HFF-Myc (cell line): ENCODE data around the gene PLEKHO2.

ENCODE experiments used
- DNase-seq: peaks from one replicate; pipeline ENCODE4 v3.0.0-alpha.2; 2011; ENCODE audit warnings: low read depth; ENCODE audit errors: extremely low read depth
- H3K4me3 ChIP-seq: replicated peaks from 2 replicates; pipeline ENCODE4 v1.5.1; 2011; ENCODE audit warnings: low read depth, mild to moderate bottlenecking, control low read depth, low read length
- CTCF ChIP-seq: IDR thresholded peaks from 2 replicates; pipeline ENCODE4 v1.5.1; 2012; ENCODE audit warnings: mild to moderate bottlenecking, low read depth, low read length, control low read depth; ENCODE audit errors: missing control alignments

The PLEKHO2 gene

GRCh38 chr15:64806509-64806908 lies 35.2 kb upstream of the PLEKHO2 start:
- DNase-seq: no peak
- no peak for TF ChIP-seq CTCF
- H3K4me3 ChIP-seq: no peak overlapping the region

GRCh38 chr15:64807051-64807749 lies 34.5 kb upstream of the PLEKHO2 start:
- DNase-seq: no peak
- no peak overlapping the region for H3K4me3 ChIP-seq

GRCh38 chr15:64807751-64808222 lies 33.9 kb upstream of the PLEKHO2 start:
- no peak for TF ChIP-seq CTCF
- DNase-seq: no peak
- H3K4me3 ChIP-seq: no peak overlapping the region

More at GRCh38 chr15:64807051-64807749, 34.5 kb upstream of the PLEKHO2 start:
- TF ChIP-seq CTCF: no peak

GRCh38 chr15:64808785-64809453 lies 32.8 kb upstream of the PLEKHO2 start:
- H3K4me3 ChIP-seq: no peak overlapping the region
- DNase-seq: no peak
- TF ChIP-seq CTCF: no peak

- no peak overlapping the region for H3K4me3 ChIP-seq
- TF ChIP-seq CTCF: peak; percentile 98
- no peak for DNase-seq
Observed at GRCh38 chr15:64809649-64810496, 31.8 kb upstream of the PLEKHO2 start.

GRCh38 chr15:64810497-64811326 lies 31.0 kb upstream of the PLEKHO2 start:
- no peak for TF ChIP-seq CTCF
- no peak overlapping the region for H3K4me3 ChIP-seq
- no peak for DNase-seq
